HG02759 (cell line): ENCODE data around the gene ANO4.

ENCODE experiments used
- ATAC-seq: cut with Tn5 transposase; IDR thresholded peaks from one replicate; pipeline ENCODE4 v1.9.1; 2021; ENCODE audit warnings: mild to moderate bottlenecking, moderate library complexity; ENCODE audit not compliant: unreplicated experiment

Gene ANO4

GRCh38 chr12:100794441-100795173 lies at the start of gene ANO4:
Gene ANO4, plus strand, starts transcription at chr12:100794776. Its CDS starts 107,010 bp downstream, at chr12:100901786.
- no peak for ATAC-seq

- no peak for ATAC-seq
These were observed 49.1 kb upstream of the ANO4 start for GRCh38 chr12:100745378-100746071.

- no peak for ATAC-seq
These were observed 41.7 kb upstream of the ANO4 start for GRCh38 chr12:100752841-100753240.

- ATAC-seq, result no peak
These were observed 40.7 kb upstream of the ANO4 start for GRCh38 chr12:100753837-100754236.

GRCh38 chr12:100755186-100755585 lies 39.4 kb upstream of the ANO4 start:
- no peak for ATAC-seq

- ATAC-seq, result no peak
These were observed 36.5 kb upstream of the ANO4 start for GRCh38 chr12:100758083-100758482.

- ATAC-seq, result no peak
These were observed 27.2 kb upstream of the ANO4 start for GRCh38 chr12:100767371-100767770.

GRCh38 chr12:100767950-100768349 lies 26.6 kb upstream of the ANO4 start:
- no peak for ATAC-seq

- no peak for ATAC-seq
These were observed 15.5 kb upstream of the ANO4 start for GRCh38 chr12:100778967-100779590.

- no peak for ATAC-seq
These were observed 5.4 kb upstream of the ANO4 start for GRCh38 chr12:100789146-100789545.

- ATAC-seq, result no peak
These were observed 4.6 kb upstream of the ANO4 start for GRCh38 chr12:100789975-100790374.

- no peak for ATAC-seq
These were observed 4.0 kb upstream of the ANO4 start for GRCh38 chr12:100790552-100790951.

GRCh38 chr12:100793182-100793581 lies 1.4 kb upstream of the ANO4 start:
- no peak for ATAC-seq

- ATAC-seq, result no peak
These were observed 711 bp downstream of the ANO4 start for GRCh38 chr12:100795174-100795799.

- no peak for ATAC-seq
These were observed 1.2 kb downstream of the ANO4 start for GRCh38 chr12:100795800-100796179.

GRCh38 chr12:100796621-100797020 lies 2.0 kb downstream of the ANO4 start:
- ATAC-seq, result no peak

GRCh38 chr12:100797246-100797645 lies 2.7 kb downstream of the ANO4 start:
- no peak for ATAC-seq

- no peak for ATAC-seq
These were observed 3.2 kb downstream of the ANO4 start for GRCh38 chr12:100797786-100798185.

- no peak for ATAC-seq
These were observed 3.9 kb downstream of the ANO4 start for GRCh38 chr12:100798286-100799160.

- ATAC-seq, result no peak
These were observed 5.2 kb downstream of the ANO4 start for GRCh38 chr12:100799770-100800169.

- ATAC-seq, result no peak
These were observed 6.1 kb downstream of the ANO4 start for GRCh38 chr12:100800723-100801122.
